Loucy (cell line): ENCODE results near the gene MOGAT1.

ENCODE experiments used
- CTCF ChIP-seq: fragments of 200-600 bp; sonication (generic); conservative IDR thresholded peaks from 2 replicates; pipeline ENCODE4 v1.5.1; 2014; ENCODE audit warnings: mild to moderate bottlenecking, antibody characterized with exemption, low read length
- EZH2phosphoT487 ChIP-seq: fragments of 200-600 bp; IDR thresholded peaks from 2 replicates; pipeline ENCODE4 v1.6.1; 2018; ENCODE audit warnings: antibody characterized with exemption, mild to moderate bottlenecking, moderate library complexity, borderline replicate concordance

- TF ChIP-seq CTCF: no peak
- TF ChIP-seq EZH2phosphoT487: no peak
Observed at GRCh38 chr2:222627764-222628163, 43.7 kb upstream of the MOGAT1 start.
